IMR-90 (cell line): ENCODE measurements around the gene CPTP. TPM values are rescaled to one million over a fixed set of nuclear protein-coding genes. Genes with fewer than 3 reads are reported as not detected.

Experiments
- ATAC-seq: fragments of 200-7000 bp; cut with Tn5 transposase; 2 replicates; pipeline ENCODE4 v1.9.1; 2020; ENCODE audit warnings: low read depth, mild to moderate bottlenecking, moderate library complexity
- BruUV-seq: library from RNA; stranded (reverse); fragments of 400-500 nt; replicated peaks from 2 replicates; lab custom pipeline; 2021; lab: Mats Ljungman, UMichigan
- CTCF ChIA-PET: fragments of 300-600 bp; formaldehyde crosslinking; extraction: SDS; loops from one replicate; lab custom pipeline; 2021; ENCODE audit warnings: antibody characterized with exemption; lab: Yijun Ruan, JAX
- POLR2A ChIA-PET: fragments of 300-600 bp; sonication (Branson Sonifier 250); formaldehyde crosslinking; loops from one replicate; lab custom pipeline; 2022; ENCODE audit warnings: antibody characterized with exemption; ENCODE audit not compliant: unreplicated experiment; lab: Charles Lee
- DNase-seq: peaks from one replicate; pipeline ENCODE4 v3.0.0; 2013
- H2AFZ ChIP-seq: replicated peaks from 2 replicates; pipeline ENCODE3; 2013; ENCODE audit warnings: low read length, mild to moderate bottlenecking; ENCODE audit not compliant: poor library complexity
- H2AK5ac ChIP-seq: 2 replicates; pipeline ENCODE4 v1.6.1; 2013; ENCODE audit warnings: low read depth, low read length, inconsistent platforms
- H2AK9ac ChIP-seq: replicated peaks from 2 replicates; pipeline ENCODE3; 2013; ENCODE audit warnings: mild to moderate bottlenecking, low read depth, low read length, moderate library complexity; ENCODE audit not compliant: poor library complexity
- H2BK120ac ChIP-seq: 2 replicates; pipeline ENCODE4 v1.6.1; 2013; ENCODE audit warnings: low read depth, low read length, inconsistent platforms
- H2BK15ac ChIP-seq: 3 replicates; pipeline ENCODE4 v1.6.1; 2013; ENCODE audit warnings: low read depth, low read length, inconsistent platforms
- H2BK20ac ChIP-seq: 2 replicates; pipeline ENCODE4 v1.6.1; 2013; ENCODE audit warnings: low read depth, mild to moderate bottlenecking, inconsistent platforms, low read length, moderate library complexity
- H2BK5ac ChIP-seq: 2 replicates; pipeline ENCODE4 v1.6.1; 2013; ENCODE audit warnings: mild to moderate bottlenecking, low read depth, low read length, inconsistent platforms; ENCODE audit not compliant: poor library complexity, severe bottlenecking
- H3K14ac ChIP-seq: replicated peaks from 2 replicates; pipeline ENCODE4 v1.6.1; 2013; ENCODE audit warnings: low read depth, low read length, inconsistent platforms
- H3K18ac ChIP-seq: 2 replicates; pipeline ENCODE4 v1.6.1; 2013; ENCODE audit warnings: low read depth, low read length, control low read depth
- H3K23ac ChIP-seq: 2 replicates; pipeline ENCODE4 v1.6.1; 2013; ENCODE audit warnings: low read depth, low read length, inconsistent platforms
- H3K27ac ChIP-seq: 2 replicates; pipeline ENCODE4 v1.5.1; 2013; ENCODE audit warnings: mild to moderate bottlenecking, control low read depth, low read length; ENCODE audit not compliant: insufficient read depth
- H3K27me3 ChIP-seq: 2 replicates; pipeline ENCODE4 v1.6.1; 2013; ENCODE audit warnings: low read length; ENCODE audit not compliant: control insufficient read depth, insufficient read depth
- H3K36me3 ChIP-seq: 2 replicates; pipeline ENCODE4 v1.6.1; 2013; ENCODE audit warnings: low read length, mixed read lengths; ENCODE audit not compliant: control insufficient read depth, insufficient read depth
- H3K4ac ChIP-seq: 2 replicates; pipeline ENCODE4 v1.6.1; 2013; ENCODE audit warnings: low read depth, low read length, inconsistent platforms
- H3K4me1 ChIP-seq: 2 replicates; pipeline ENCODE4 v1.6.1; 2013; ENCODE audit warnings: low read length, mixed read lengths; ENCODE audit not compliant: control insufficient read depth, insufficient read depth
- H3K4me2 ChIP-seq: 2 replicates; pipeline ENCODE4 v1.6.1; 2013; ENCODE audit warnings: low read depth, mild to moderate bottlenecking, control low read depth, low read length, moderate library complexity
- H3K4me3 ChIP-seq: 2 replicates; pipeline ENCODE4 v1.5.1; 2013; ENCODE audit warnings: low read depth, mild to moderate bottlenecking, control low read depth, low read length, moderate library complexity; ENCODE audit not compliant: insufficient read depth
- H3K56ac ChIP-seq: 2 replicates; pipeline ENCODE4 v1.6.1; 2013; ENCODE audit warnings: low read length, inconsistent platforms; ENCODE audit not compliant: insufficient read depth; ENCODE audit errors: extremely low read depth
- H3K79me1 ChIP-seq, 2 experiments: 2 replicates each; pipeline ENCODE4 v1.6.1; 2013; ENCODE audit warnings: low read length in 2 of 2, inconsistent platforms in 1 of 2, low read depth in 1 of 2
- H3K9ac ChIP-seq: 2 replicates; pipeline ENCODE4 v1.6.1; 2013; ENCODE audit warnings: low read depth, low read length, control low read depth
- H3K9me1 ChIP-seq: 2 replicates; pipeline ENCODE4 v1.6.1; 2013; ENCODE audit warnings: low read length, inconsistent platforms; ENCODE audit not compliant: insufficient read depth
- H3K9me3 ChIP-seq: 2 replicates; pipeline ENCODE4 v1.6.1; 2013; ENCODE audit warnings: low read length; ENCODE audit not compliant: control insufficient read depth, insufficient read depth
- H4K20me1 ChIP-seq: 2 replicates; pipeline ENCODE4 v1.6.1; 2013; ENCODE audit warnings: low read length, inconsistent platforms; ENCODE audit not compliant: insufficient read depth
- H4K5ac ChIP-seq: 2 replicates; pipeline ENCODE4 v1.6.1; 2013; ENCODE audit warnings: mild to moderate bottlenecking, low read depth, low read length, control low read depth
- H4K8ac ChIP-seq, 2 experiments: 2 replicates each; pipeline ENCODE4 v1.6.1; 2013; ENCODE audit warnings: low read depth in 2 of 2, low read length in 2 of 2, control low read depth in 1 of 2, inconsistent platforms in 1 of 2
- H4K91ac ChIP-seq: 2 replicates; pipeline ENCODE4 v1.6.1; 2013; ENCODE audit warnings: low read depth, low read length, inconsistent platforms; ENCODE audit not compliant: insufficient read depth
- CEBPB ChIP-seq: IDR thresholded peaks from 2 replicates; pipeline ENCODE4 v1.6.1; 2012; ENCODE audit warnings: low read depth, low read length, improper control_type of control experiment
- CHD1 ChIP-seq: IDR thresholded peaks from 2 replicates; pipeline ENCODE4 v1.6.1; 2012; ENCODE audit warnings: low read depth, low read length, improper control_type of control experiment
- ELK1 ChIP-seq: fragments of 150-350 bp; IDR thresholded peaks from 2 replicates; pipeline ENCODE4 v1.6.1; 2016; ENCODE audit warnings: low read depth, mild to moderate bottlenecking, low read length, moderate library complexity, borderline replicate concordance
- MAFK ChIP-seq: IDR thresholded peaks from 2 replicates; pipeline ENCODE4 v1.6.1; 2012; ENCODE audit warnings: low read depth, low read length, improper control_type of control experiment
- MAZ ChIP-seq: IDR thresholded peaks from 2 replicates; pipeline ENCODE4 v1.6.1; 2012; ENCODE audit warnings: low read depth, mild to moderate bottlenecking, low read length, improper control_type of control experiment, moderate library complexity, borderline replicate concordance
- MXI1 ChIP-seq: IDR thresholded peaks from 2 replicates; pipeline ENCODE4 v1.6.1; 2012; ENCODE audit warnings: low read depth, mild to moderate bottlenecking, low read length, moderate library complexity, borderline replicate concordance
- POLR2A ChIP-seq: IDR thresholded peaks from 2 replicates; pipeline ENCODE4 v1.6.1; 2012; ENCODE audit warnings: mild to moderate bottlenecking, low read depth, low read length
- RAD21 ChIP-seq: IDR thresholded peaks from 2 replicates; pipeline ENCODE4 v1.6.1; 2012; ENCODE audit warnings: low read length, improper control_type of control experiment
- RCOR1 ChIP-seq: IDR thresholded peaks from 2 replicates; pipeline ENCODE4 v1.6.1; 2012; ENCODE audit warnings: mild to moderate bottlenecking, low read length, improper control_type of control experiment; ENCODE audit not compliant: insufficient replicate concordance
- RFX5 ChIP-seq: IDR thresholded peaks from 2 replicates; pipeline ENCODE4 v1.8.0; 2012; ENCODE audit warnings: low read depth, mild to moderate bottlenecking, low read length, moderate library complexity
- SMC3 ChIP-seq: fragments of 150-350 bp; IDR thresholded peaks from 2 replicates; pipeline ENCODE4 v1.6.1; 2016; ENCODE audit warnings: low read depth, mild to moderate bottlenecking, antibody characterized with exemption, low read length, moderate library complexity
- USF2 ChIP-seq: fragments of 150-350 bp; IDR thresholded peaks from 2 replicates; pipeline ENCODE4 v1.6.1; 2017; ENCODE audit warnings: mild to moderate bottlenecking, antibody characterized with exemption, low read length, low read depth
- WGBS, 2 experiments: methylation state at CpG; one replicate each; pipeline versions ENCODE4 v1.1.5 to v1.1.7; 2013; ENCODE audit warnings: missing lambda C conversion rate in 2 of 2; ENCODE audit not compliant: insufficient read length in 1 of 2; ENCODE audit errors: extremely low coverage in 2 of 2; 5-methylcytosine and 5-hydroxymethylcytosine counted together
- dilution Hi-C: fragments of 300-500 bp; cut with HindIII; formaldehyde crosslinking; loops from one replicate; pipeline ENCODE4 v1.14.3; 2018; ENCODE audit warnings: low sequenced_read_pairs; ENCODE audit not compliant: unreplicated experiment
- in situ Hi-C: fragments of 300-500 bp; cut with MboI; formaldehyde crosslinking; loops from 3 replicates; pipeline ENCODE4 v1.14.3; 2019; ENCODE audit warnings: low sequenced_read_pairs, inconsistent platforms, mixed read lengths
- intact Hi-C: fragments of 100-400 bp; cut with micrococcal nuclease; formaldehyde crosslinking; loops from 2 replicates; pipeline ENCODE4 v1.10.0; 2022
- polyA plus RNA-seq, 3 experiments: library from polyadenylated mRNA; depleted of rRNA; stranded (reverse); fragments of >200 nt; gene quantifications; 2 replicates each; pipeline ENCODE4 v1.2.3, GENCODE V29; 2012; ENCODE audit warnings: low replicate concordance in 1 of 3
- total RNA-seq: library from RNA; depleted of rRNA; stranded (reverse); fragments of >200 nt; gene quantifications from 2 replicates; pipeline ENCODE4 v1.2.3, GENCODE V29; 2012
- TF ChIP-seq, protein P1 (sequence below): conservative IDR thresholded peaks from 2 replicates; pipeline ENCODE4 v1.5.1; 2012; ENCODE audit warnings: mild to moderate bottlenecking, low read depth, low read length, improper control_type of control experiment

Gene CPTP
- total and polyA plus RNA-seq, 2 of the 4 experiments (the other 2 are of a cell fraction) = 2.7 to 12.1 TPM

GRCh38 chr1:1307923-1308755 lies 16.5 kb upstream of the CPTP start, which contains the start of the genes ACAP3 and PUSL1:
Gene ACAP3, minus strand, starts transcription at chr1:1307930. Its CDS starts 115 bp downstream, at chr1:1307815.
Gene PUSL1, plus strand, starts transcription at chr1:1308597. Its CDS starts 47 bp downstream, at chr1:1308644.
- 0% methylated on average over 64 of the region's 131 CpGs; no CpG with 5 or more reads in 1 of the 2 experiments for WGBS, 2 experiments
- Histone ChIP-seq H4K5ac (peak within 1 kb of the TSS; percentile 54), H3K36me3 (peaks cover 32% of the 10 kb centered on the region), H3K9me1 (peaks cover 3% of the 10 kb centered on the region), H3K4me2 (peak within 1 kb of the TSS; percentile 100), H3K9me3 (no peaks in the 10 kb centered on the region), H2AFZ (peak within 1 kb of the TSS; percentile 97), H3K4me1 (peaks cover 31% of the 10 kb centered on the region), H3K9ac (peak within 1 kb of the TSS; percentile 91), H3K18ac (peak within 1 kb of the TSS; percentile 33; the same call in 1 of the 2 replicates), H3K56ac (peak within 1 kb of the TSS; percentile 61), H2BK5ac (peak within 1 kb of the TSS; percentile 83), H4K20me1 (peaks cover 49% of the 10 kb centered on the region), H3K79me1 (peaks cover 6 to 52% of the 10 kb centered on the region in 2 experiments), H3K14ac (peak within 1 kb of the TSS; percentile 69), H3K4me3 (peak within 1 kb of the TSS; percentile 95), H3K4ac (peak within 1 kb of the TSS; percentile 71), H3K27ac (peak within 1 kb of the TSS; percentile 94), H4K91ac (peak within 1 kb of the TSS; percentile 76), H2AK5ac (peak within 1 kb of the TSS; percentile 91), H4K8ac (peak within 1 kb of the TSS in 1 of 2 experiments; percentile 78; a peak in 1 of 4 replicates), H2BK20ac (no peak within 1 kb of the TSS), H2BK15ac (no peak within 1 kb of the TSS), H3K27me3 (no peaks in the 10 kb centered on the region), H3K23ac (peak within 1 kb of the TSS; percentile 94), H2AK9ac (peak within 1 kb of the TSS; percentile 98), H2BK120ac (peak within 1 kb of the TSS; percentile 75)
- ChIA-PET POLR2A (no interaction called here), CTCF (no interaction called here)
- ATAC-seq = peak; percentile 70
- in situ Hi-C loops = no loop called here
- intact Hi-C loops = loop anchor here (5.0 kb wide), 2 partner anchors 49 to 186 kb away; partner anchors contain the start of gene MXRA8
- peak; percentile 92 for DNase-seq
- no TSS peak for BruUV-seq
- TF ChIP-seq RFX5 (no peak), CHD1 (no peak), MXI1 (peak; percentile 96), MAFK (no peak), ELK1 (no peak), CEBPB (peak; percentile 99), RAD21 (no peak), RCOR1 (no peak), USF2 (peak; percentile 81), SMC3 (no peak), MAZ (peak; percentile 78), POLR2A (peak; percentile 69)
- TF ChIP-seq, protein P1, sequence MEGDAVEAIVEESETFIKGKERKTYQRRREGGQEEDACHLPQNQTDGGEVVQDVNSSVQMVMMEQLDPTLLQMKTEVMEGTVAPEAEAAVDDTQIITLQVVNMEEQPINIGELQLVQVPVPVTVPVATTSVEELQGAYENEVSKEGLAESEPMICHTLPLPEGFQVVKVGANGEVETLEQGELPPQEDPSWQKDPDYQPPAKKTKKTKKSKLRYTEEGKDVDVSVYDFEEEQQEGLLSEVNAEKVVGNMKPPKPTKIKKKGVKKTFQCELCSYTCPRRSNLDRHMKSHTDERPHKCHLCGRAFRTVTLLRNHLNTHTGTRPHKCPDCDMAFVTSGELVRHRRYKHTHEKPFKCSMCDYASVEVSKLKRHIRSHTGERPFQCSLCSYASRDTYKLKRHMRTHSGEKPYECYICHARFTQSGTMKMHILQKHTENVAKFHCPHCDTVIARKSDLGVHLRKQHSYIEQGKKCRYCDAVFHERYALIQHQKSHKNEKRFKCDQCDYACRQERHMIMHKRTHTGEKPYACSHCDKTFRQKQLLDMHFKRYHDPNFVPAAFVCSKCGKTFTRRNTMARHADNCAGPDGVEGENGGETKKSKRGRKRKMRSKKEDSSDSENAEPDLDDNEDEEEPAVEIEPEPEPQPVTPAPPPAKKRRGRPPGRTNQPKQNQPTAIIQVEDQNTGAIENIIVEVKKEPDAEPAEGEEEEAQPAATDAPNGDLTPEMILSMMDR = no peak
- dilution Hi-C loops = no loop called here
